ENCODE measurements around the gene REPS1.
"Not testable (repeated sequence)": the region's sequence is repeated elsewhere in the genome, so short reads cannot be mapped to it uniquely, and the experiment has no call there.

REPS1 gene

GRCh38 chr6:138971601-138972000, 16.5 kb downstream of the REPS1 start:
- DNase-seq (ENCODE audit: low read depth in 2 of 2) = no peak

GRCh38 chr6:138970856-138971425, 17.1 kb downstream of the REPS1 start:
- no peak for DNase-seq (ENCODE audit: low read depth in 2 of 2)

GRCh38 chr6:138970159-138970558, 17.9 kb downstream of the REPS1 start:
- no peak for DNase-seq (ENCODE audit: low read depth in 2 of 2)

GRCh38 chr6:138966870-138967269, 21.2 kb downstream of the REPS1 start:
- no peak for DNase-seq (ENCODE audit: low read depth in 2 of 2)

- DNase-seq (ENCODE audit: low read depth in 2 of 2) = no peak
Measured at GRCh38 chr6:138965971-138966370, 22.1 kb downstream of the REPS1 start.

GRCh38 chr6:138965291-138965874, 22.7 kb downstream of the REPS1 start:
- no peak for DNase-seq (ENCODE audit: low read depth in 2 of 2)

- no peak for DNase-seq (ENCODE audit: low read depth in 2 of 2)
Measured at GRCh38 chr6:138964012-138964411, 24.0 kb downstream of the REPS1 start.

GRCh38 chr6:138963531-138963930, 24.5 kb downstream of the REPS1 start:
- DNase-seq (ENCODE audit: low read depth in 2 of 2) = no peak

GRCh38 chr6:138963119-138963518, 24.9 kb downstream of the REPS1 start:
- DNase-seq (ENCODE audit: low read depth in 2 of 2) = no peak

GRCh38 chr6:138959521-138959920, 28.5 kb downstream of the REPS1 start:
- no peak for DNase-seq (ENCODE audit: low read depth in 2 of 2)

GRCh38 chr6:138958595-138958994, 29.5 kb downstream of the REPS1 start:
- no peak for DNase-seq (ENCODE audit: low read depth in 2 of 2)

GRCh38 chr6:138957903-138958302, 30.1 kb downstream of the REPS1 start:
- DNase-seq (ENCODE audit: low read depth in 2 of 2) = no peak

- DNase-seq (ENCODE audit: low read depth in 2 of 2) = no peak
Measured at GRCh38 chr6:138957484-138957883, 30.6 kb downstream of the REPS1 start.

GRCh38 chr6:138956244-138956924, 31.7 kb downstream of the REPS1 start:
- no peak for DNase-seq (ENCODE audit: low read depth in 2 of 2)

GRCh38 chr6:138955262-138955661, 32.8 kb downstream of the REPS1 start:
- no peak for DNase-seq (ENCODE audit: low read depth in 2 of 2)

GRCh38 chr6:138953451-138953850, 34.6 kb downstream of the REPS1 start:
- no peak for DNase-seq (ENCODE audit: low read depth in 2 of 2)

- no peak for DNase-seq (ENCODE audit: low read depth in 2 of 2)
Measured at GRCh38 chr6:138948546-138949179, 39.4 kb downstream of the REPS1 start.

GRCh38 chr6:138948004-138948403, 40.0 kb downstream of the REPS1 start:
- no peak for DNase-seq (ENCODE audit: low read depth in 2 of 2)

- no peak for DNase-seq (ENCODE audit: low read depth in 2 of 2)
Measured at GRCh38 chr6:138945354-138945753, 42.7 kb downstream of the REPS1 start.

- DNase-seq (ENCODE audit: low read depth in 2 of 2) = no peak
Measured at GRCh38 chr6:138944412-138944811, 43.6 kb downstream of the REPS1 start.

GRCh38 chr6:138943089-138943625, 44.9 kb downstream of the REPS1 start:
- no peak for DNase-seq (ENCODE audit: low read depth in 2 of 2)

GRCh38 chr6:138936873-138937272, 51.2 kb downstream of the REPS1 start:
- not testable (repeated sequence) for DNase-seq (ENCODE audit: low read depth in 2 of 2)

GRCh38 chr6:138931660-138932059, 56.4 kb downstream of the REPS1 start:
- no peak for DNase-seq (ENCODE audit: low read depth in 2 of 2)

All from stimulated activated CD8-positive, alpha-beta memory T cell treated with anti-CD3 and anti-CD28 coated beads, Interleukin-7, amount 100 ng/mL, for 1 hour (primary cell).